Endothelial cell of umbilical vein (primary cell): Measurements from ENCODE around the gene CD44.

Experiments used
- CTCF ChIP-seq, 2 donors: IDR thresholded peaks; 1 replicate in 1 of 2; 2 replicates in 1 of 2; pipeline ENCODE4 v1.5.1; 2011; ENCODE audit warnings: low read length in 2 of 2, mild to moderate bottlenecking in 2 of 2, moderate library complexity in 2 of 2, control low read depth in 1 of 2, inconsistent platforms in 1 of 2, low read depth in 1 of 2; ENCODE audit not compliant: insufficient read depth in 1 of 2; ENCODE audit errors: extremely low read depth in 1 of 2
- EZH2 ChIP-seq: IDR thresholded peaks from 2 replicates; pipeline ENCODE4 v1.6.1; 2012; ENCODE audit warnings: borderline replicate concordance, low read depth, mild to moderate bottlenecking, moderate library complexity, low read length, inconsistent platforms; ENCODE audit not compliant: severe bottlenecking
- FOS ChIP-seq: IDR thresholded peaks from 2 replicates; pipeline ENCODE4 v1.6.1; 2011; ENCODE audit warnings: mild to moderate bottlenecking, low read length, moderate library complexity, borderline replicate concordance; ENCODE audit not compliant: insufficient read depth
- JUN ChIP-seq: IDR thresholded peaks from 2 replicates; pipeline ENCODE4 v1.6.1; 2011; ENCODE audit warnings: borderline replicate concordance, low read depth; ENCODE audit not compliant: insufficient read length, insufficient read depth
- MAX ChIP-seq: IDR thresholded peaks from 2 replicates; pipeline ENCODE4 v1.6.1; 2011; ENCODE audit not compliant: insufficient read depth, insufficient read length
- MYC ChIP-seq: IDR thresholded peaks from one replicate; pipeline ENCODE4 v1.6.1; 2011; ENCODE audit warnings: mild to moderate bottlenecking, low read depth, low read length
- POLR2A ChIP-seq: IDR thresholded peaks from 2 replicates; pipeline ENCODE4 v1.6.1; 2012; ENCODE audit warnings: low read depth, mild to moderate bottlenecking, control low read depth, low read length
- POLR2AphosphoS5 ChIP-seq: IDR thresholded peaks from 2 replicates; pipeline ENCODE4 v1.6.1; 2012; ENCODE audit warnings: low read depth, mild to moderate bottlenecking, control low read depth, low read length, moderate library complexity; ENCODE audit not compliant: insufficient read depth

GRCh38 chr11:35096723-35097122 is 42.2 kb upstream of the CD44 start:
- TF ChIP-seq MAX (no peak), CTCF (IDR thresholded peaks at IDR 0.05; ENCODE audit: extremely low read depth in 1 of 2, insufficient read depth in 1 of 2, low read depth in 1 of 2, low read length in 2 of 2) (no peak), EZH2 (no peak), POLR2A (no peak), POLR2AphosphoS5 (no peak), FOS (no peak), MYC (no peak), JUN (no peak)
